ENCODE measurements around the gene SLC9A9.
A peak's percentile ranks its signal among the peaks of the same experiment; 100 is the strongest.

The SLC9A9 gene

DNA sequence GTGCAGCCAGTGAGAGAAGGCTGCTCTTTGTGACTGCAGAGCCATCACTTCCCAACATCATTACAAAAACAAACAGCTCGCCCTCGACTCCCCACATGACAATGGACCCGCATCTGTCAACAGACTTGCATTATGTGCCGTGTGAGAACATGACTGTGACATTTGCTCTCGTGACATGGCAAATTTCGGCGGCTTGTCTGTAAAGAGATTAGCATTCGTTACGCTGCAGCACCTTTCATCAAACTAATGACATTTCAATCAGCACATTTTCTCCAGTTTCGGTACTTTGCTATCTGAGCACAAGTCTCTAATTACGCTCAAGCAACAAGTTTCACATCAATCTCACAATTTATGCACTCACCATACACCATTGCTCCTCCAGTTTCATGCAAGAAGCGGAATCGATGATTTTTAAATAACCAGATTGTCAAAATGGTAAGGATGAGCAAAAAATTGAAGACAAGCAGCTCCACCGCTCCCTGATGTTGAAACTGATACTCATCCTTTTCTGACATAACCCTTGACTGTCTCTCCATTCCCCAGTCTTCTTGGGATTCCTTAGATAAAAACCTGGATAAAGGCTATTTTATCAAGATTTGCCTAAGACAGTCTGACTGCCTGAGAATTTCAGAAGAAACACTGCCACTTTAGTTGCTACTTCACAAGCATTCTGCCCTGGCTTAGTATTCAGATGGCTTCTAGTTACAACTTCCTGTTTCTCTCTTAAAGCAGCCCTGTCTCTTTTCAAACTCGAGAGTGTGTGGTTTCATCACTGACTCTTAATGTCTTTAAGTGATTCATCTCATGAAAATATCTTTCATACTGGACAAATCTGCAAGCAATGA, at the start of gene SLC9A9:
Gene SLC9A9 (minus strand): TSS at position 682 of the 845 bp plus-strand sequence. CDS start 146 bp downstream, at position 536.
- POLR2A ChIA-PET = interaction anchor here (0.6 kb wide), 1 partner anchor 403 kb away, joined by 3 read pairs; no protein-coding TSS in a partner anchor
- CTCF ChIA-PET = interaction anchor here (1.2 kb wide), 1 partner anchor 11 kb away, joined by 5 read pairs; no protein-coding TSS in a partner anchor
- peak; percentile 57 for DNase-seq (ENCODE audit: extremely low spot score)
- TF ChIP-seq, protein P1, sequence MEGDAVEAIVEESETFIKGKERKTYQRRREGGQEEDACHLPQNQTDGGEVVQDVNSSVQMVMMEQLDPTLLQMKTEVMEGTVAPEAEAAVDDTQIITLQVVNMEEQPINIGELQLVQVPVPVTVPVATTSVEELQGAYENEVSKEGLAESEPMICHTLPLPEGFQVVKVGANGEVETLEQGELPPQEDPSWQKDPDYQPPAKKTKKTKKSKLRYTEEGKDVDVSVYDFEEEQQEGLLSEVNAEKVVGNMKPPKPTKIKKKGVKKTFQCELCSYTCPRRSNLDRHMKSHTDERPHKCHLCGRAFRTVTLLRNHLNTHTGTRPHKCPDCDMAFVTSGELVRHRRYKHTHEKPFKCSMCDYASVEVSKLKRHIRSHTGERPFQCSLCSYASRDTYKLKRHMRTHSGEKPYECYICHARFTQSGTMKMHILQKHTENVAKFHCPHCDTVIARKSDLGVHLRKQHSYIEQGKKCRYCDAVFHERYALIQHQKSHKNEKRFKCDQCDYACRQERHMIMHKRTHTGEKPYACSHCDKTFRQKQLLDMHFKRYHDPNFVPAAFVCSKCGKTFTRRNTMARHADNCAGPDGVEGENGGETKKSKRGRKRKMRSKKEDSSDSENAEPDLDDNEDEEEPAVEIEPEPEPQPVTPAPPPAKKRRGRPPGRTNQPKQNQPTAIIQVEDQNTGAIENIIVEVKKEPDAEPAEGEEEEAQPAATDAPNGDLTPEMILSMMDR (IDR thresholded peaks at IDR 0.05; ENCODE audit: control extremely low read depth, extremely low read depth, low read depth, missing control alignments) = no peak

DNA sequence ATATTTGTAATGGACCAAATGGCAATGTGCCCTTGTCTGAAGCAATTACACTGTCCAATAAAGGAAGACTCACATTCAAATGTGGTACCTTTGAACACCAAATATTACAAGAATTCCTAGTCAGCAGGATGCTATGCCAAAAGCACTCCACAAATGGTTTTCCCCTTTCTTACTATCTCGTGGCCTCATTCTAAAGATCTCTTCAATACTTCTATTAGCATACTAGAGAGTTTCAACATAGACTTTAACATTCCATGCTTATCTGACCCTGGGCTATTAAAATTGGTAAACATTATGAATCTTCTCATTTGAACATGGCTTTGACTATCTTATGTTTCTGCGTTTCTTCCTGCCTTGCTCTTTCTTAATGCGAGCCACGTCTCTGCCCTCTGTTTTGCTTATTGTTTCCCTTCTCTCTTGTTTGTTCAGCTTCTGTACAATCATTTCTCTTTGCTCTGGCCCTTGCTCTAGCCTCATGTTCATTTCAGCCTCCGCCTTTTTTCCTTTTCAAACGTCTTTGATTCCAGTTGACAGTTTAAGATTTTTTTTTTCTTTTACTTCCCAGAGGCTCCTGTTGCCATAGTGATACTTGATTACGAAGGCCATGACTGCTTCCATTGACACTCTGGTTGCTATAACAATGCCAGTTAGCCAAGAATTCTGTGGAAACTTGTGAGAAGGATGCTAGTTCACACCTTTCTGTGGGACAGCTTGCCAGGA, 49.5 kb upstream of the SLC9A9 start:
- DNase-seq (ENCODE audit: extremely low spot score) = no peak
- TF ChIP-seq, protein P1 (IDR thresholded peaks at IDR 0.05; ENCODE audit: control extremely low read depth, extremely low read depth, low read depth, missing control alignments) = no peak
- CTCF ChIA-PET = interaction anchor here (1.2 kb wide), 1 partner anchor 860 kb away, joined by 3 read pairs; no protein-coding TSS in a partner anchor
- POLR2A ChIA-PET = no interaction called here

- TF ChIP-seq, protein P1 (IDR thresholded peaks at IDR 0.05; ENCODE audit: control extremely low read depth, extremely low read depth, low read depth, missing control alignments) = no peak
- ChIA-PET CTCF (interaction anchor here (0.7 to 5.5 kb wide), 8 partner anchors 12 to 861 kb away, joined by 3 to 62 read pairs (median 4); partner anchors contain the start of gene DIPK2A), POLR2A (no interaction called here)
- no peak for DNase-seq (ENCODE audit: extremely low spot score)
Measured at GRCh38 chr3:143896486-143896885, 48.2 kb upstream of the SLC9A9 start.

DNA sequence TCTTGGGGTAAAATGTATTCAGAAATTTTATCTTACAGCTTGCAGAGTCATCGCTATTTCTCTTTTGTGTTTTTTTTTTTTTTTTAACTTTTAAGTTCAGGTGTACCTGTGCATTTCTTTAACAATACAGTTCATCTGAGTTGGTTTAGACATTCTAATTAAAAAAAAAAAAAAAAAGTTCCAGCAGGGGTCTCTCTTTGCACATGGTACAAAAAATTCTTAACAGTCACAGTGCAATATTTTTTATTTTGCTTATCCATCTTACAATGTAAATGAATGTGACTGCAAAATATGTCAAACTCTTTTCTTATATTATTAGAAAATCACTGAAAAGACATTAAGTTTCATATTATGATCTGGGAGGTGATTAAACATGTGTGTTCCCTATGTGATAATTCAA, 47.5 kb upstream of the SLC9A9 start:
- ChIA-PET CTCF (interaction anchor here (0.7 to 5.5 kb wide), 11 partner anchors 11 to 79 kb away, joined by 3 to 62 read pairs (median 4); partner anchors contain the start of gene DIPK2A), POLR2A (interaction anchor here (1.1 kb wide), 1 partner anchor 76 kb away, joined by 5 read pairs; the partner anchor contains the start of gene DIPK2A)
- peak; percentile 28 for DNase-seq (ENCODE audit: extremely low spot score)
- TF ChIP-seq, protein P1 (IDR thresholded peaks at IDR 0.05; ENCODE audit: control extremely low read depth, extremely low read depth, low read depth, missing control alignments) = no peak

- DNase-seq (ENCODE audit: extremely low spot score) = no peak
- ChIA-PET CTCF (interaction anchor here (1.0 to 1.9 kb wide), 6 partner anchors 13 to 83 kb away, joined by 3 to 6 read pairs (median 4); partner anchors contain the start of gene DIPK2A), POLR2A (no interaction called here)
- TF ChIP-seq, protein P1 (IDR thresholded peaks at IDR 0.05; ENCODE audit: control extremely low read depth, extremely low read depth, low read depth, missing control alignments) = no peak
Measured at GRCh38 chr3:143888846-143889245, 40.6 kb upstream of the SLC9A9 start.

DNA sequence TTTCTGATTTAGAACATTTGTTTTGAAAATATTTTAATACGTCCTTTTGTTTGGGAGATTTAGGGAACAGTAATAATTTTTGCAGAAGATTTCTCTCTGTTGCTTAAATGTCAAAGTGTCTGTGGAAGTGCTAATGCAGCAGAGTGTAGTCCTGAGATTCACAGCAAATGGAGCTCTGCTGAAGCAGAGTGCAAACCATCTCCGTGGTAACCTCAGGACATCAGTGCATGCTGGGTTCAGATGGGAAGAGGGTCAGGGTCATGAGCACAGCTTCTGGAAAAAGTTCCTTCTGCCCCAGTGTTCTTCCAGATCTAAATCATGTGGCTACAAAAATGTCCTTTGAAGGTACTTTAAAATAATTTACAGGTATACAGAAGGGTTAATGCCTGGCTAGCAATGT, 39.9 kb upstream of the SLC9A9 start:
- ChIA-PET CTCF (interaction anchor here (1.0 to 7.0 kb wide), 6 partner anchors 6 to 83 kb away, joined by 3 to 62 read pairs (median 5); partner anchors contain the start of gene DIPK2A), POLR2A (no interaction called here)
- no peak for DNase-seq (ENCODE audit: extremely low spot score)
- TF ChIP-seq, protein P1 (IDR thresholded peaks at IDR 0.05; ENCODE audit: control extremely low read depth, extremely low read depth, low read depth, missing control alignments) = no peak
